Measurements from ENCODE around the gene RTL1.

DNA sequence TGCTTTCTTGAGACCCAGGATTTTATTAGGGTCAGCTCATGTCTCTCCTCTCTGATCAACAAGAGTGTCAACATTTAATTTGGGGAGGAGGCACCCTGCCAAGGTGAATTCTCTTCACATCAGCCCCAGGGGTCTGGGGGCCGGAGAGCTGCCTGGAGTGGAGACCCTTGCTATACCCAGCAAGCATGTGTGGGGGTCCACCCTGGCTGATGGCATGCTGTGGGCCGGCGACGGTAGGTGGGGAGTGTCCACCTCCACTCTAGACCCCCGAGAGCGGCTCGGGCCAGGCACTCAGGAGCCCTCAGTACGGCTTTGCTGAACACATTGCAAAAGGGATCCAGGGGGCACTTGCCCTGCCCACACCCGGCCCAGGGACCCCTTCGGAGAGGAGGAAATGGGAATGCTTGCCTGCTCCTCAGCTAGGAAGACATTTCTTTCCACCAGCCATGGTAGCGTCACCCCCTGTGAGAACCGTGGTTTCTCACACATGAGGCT, 67.2 kb downstream of the RTL1 start:
- TF ChIP-seq EZH2 (IDR thresholded peaks at IDR 0.05; ENCODE audit: insufficient read depth, poor library complexity, severe bottlenecking) (no peak), EZH2phosphoT487 (IDR thresholded peaks at IDR 0.05; ENCODE audit: insufficient read depth, low read depth) (no peak)

Data from GM23248 (cell line).